Fibroblast of upper back skin (primary cell): ENCODE results near the gene DERL2.
A peak's percentile ranks its signal among the peaks of the same experiment; 100 is the strongest.
"Not testable (repeated sequence)": the region's sequence is repeated elsewhere in the genome, so short reads cannot be mapped to it uniquely, and the experiment has no call there.

Experiments used
- DNase-seq: peaks from one replicate; pipeline ENCODE4 v3.0.0-alpha.2; 2013

The DERL2 gene

GRCh38 chr17:5435781-5436315 is 50.1 kb downstream of the DERL2 start:
- not testable (repeated sequence) for DNase-seq

GRCh38 chr17:5434984-5435383 is 51.0 kb downstream of the DERL2 start:
- no peak for DNase-seq

- DNase-seq: no peak
Observed at GRCh38 chr17:5431949-5432556, 53.9 kb downstream of the DERL2 start.

- DNase-seq: not testable (repeated sequence)
Observed at GRCh38 chr17:5431234-5431633, 54.7 kb downstream of the DERL2 start.

- no peak for DNase-seq
Observed at GRCh38 chr17:5430413-5430999, 55.5 kb downstream of the DERL2 start.

DNA sequence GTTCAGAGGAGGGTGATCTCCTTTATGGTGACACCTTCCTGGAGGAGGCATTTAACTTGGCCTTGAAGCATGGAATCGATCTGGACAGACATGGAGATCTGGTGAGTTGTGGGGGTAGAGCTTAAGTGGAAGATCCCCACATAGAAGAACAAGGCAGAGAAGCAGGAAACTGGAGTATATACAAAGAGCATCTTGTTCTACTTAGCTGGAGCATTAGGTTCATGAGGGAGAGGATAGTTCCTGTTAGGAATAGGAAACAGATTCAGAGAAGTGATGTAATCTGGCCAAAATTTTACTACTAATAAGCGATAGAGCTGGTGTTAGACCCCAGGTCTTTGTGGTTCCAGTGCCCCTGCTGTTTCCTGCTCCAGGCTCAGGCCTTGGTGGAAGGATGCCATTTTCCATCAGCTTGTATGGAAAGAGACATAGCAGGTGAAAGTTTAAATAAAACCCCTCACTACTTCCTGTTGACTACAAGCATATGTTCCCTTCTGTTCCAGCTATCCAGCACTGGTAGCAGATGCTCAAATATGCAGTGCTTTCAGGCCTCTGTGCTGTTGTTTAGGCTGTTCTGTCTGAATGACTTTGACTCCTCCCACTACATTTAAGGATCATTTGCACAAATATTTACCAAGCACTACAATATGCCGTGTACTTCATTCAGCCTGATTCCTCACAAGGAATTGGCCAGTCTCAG is 56.6 kb downstream of the DERL2 start:
- no peak for DNase-seq

GRCh38 chr17:5425826-5426225 is 60.2 kb downstream of the DERL2 start:
- DNase-seq: no peak

DNA sequence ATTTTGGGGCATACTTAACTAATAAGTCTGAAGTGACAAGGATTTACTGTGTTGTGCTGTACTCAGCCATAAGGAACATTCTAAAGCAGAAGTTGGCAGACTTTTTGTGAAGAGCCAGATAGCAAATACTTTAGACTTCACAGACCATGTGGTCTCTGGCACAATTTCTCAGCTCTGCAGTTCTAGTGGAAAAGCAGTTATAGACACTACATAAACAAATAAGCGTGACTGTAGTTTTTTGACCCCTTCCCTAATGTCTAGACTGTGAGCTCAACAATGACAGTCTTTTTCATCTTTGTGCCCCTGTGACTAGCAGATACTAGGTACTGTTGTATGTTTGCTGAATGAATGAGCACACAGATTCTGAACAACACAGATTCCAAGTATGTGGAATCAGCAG is 61.1 kb downstream of the DERL2 start:
- no peak for DNase-seq

- DNase-seq: peak; percentile 76
Observed at GRCh38 chr17:5422505-5422904, 63.5 kb downstream of the DERL2 start.
